Right forelimb (tissue), 1 donor: Measurements from ENCODE around the gene ZFHX2.
A peak's percentile ranks its signal among the peaks of the same experiment; 100 is the strongest.

ENCODE experiments used
- DNase-seq: peaks from one replicate; pipeline ENCODE4 v3.0.0-alpha.2; 2018

Gene ZFHX2

GRCh38 chr14:23559010-23559925 is 7.7 kb upstream of the ZFHX2 start:
- no peak for DNase-seq

- no peak for DNase-seq
Observed at GRCh38 chr14:23558346-23559009, 6.9 kb upstream of the ZFHX2 start.

- no peak for DNase-seq
Observed at GRCh38 chr14:23557946-23558345, 6.4 kb upstream of the ZFHX2 start.

- no peak for DNase-seq
Observed at GRCh38 chr14:23557521-23557920, 6.0 kb upstream of the ZFHX2 start.

- no peak for DNase-seq
Observed at GRCh38 chr14:23556700-23557440, 5.3 kb upstream of the ZFHX2 start.

- peak; percentile 95 for DNase-seq
Observed at GRCh38 chr14:23555882-23556699, 4.5 kb upstream of the ZFHX2 start, which contains the start of gene THTPA. TSS of gene THTPA (plus strand) at chr14:23556271. CDS start at chr14:23556758, 487 bp downstream.

- no peak for DNase-seq
Observed at GRCh38 chr14:23555533-23555881, 3.9 kb upstream of the ZFHX2 start.

GRCh38 chr14:23550812-23551265 is 726 bp downstream of the ZFHX2 start:
- DNase-seq = no peak

GRCh38 chr14:23550131-23550811 is 1.3 kb downstream of the ZFHX2 start:
- DNase-seq = no peak

GRCh38 chr14:23548351-23549318 is 2.9 kb downstream of the ZFHX2 start:
- DNase-seq = no peak

- no peak for DNase-seq
Observed at GRCh38 chr14:23547924-23548323, 3.6 kb downstream of the ZFHX2 start.

GRCh38 chr14:23546450-23547035 is 5.0 kb downstream of the ZFHX2 start:
- DNase-seq = no peak

- no peak for DNase-seq
Observed at GRCh38 chr14:23545740-23546365, 5.7 kb downstream of the ZFHX2 start.

- DNase-seq = no peak
Observed at GRCh38 chr14:23544511-23545447, 6.8 kb downstream of the ZFHX2 start.

- no peak for DNase-seq
Observed at GRCh38 chr14:23543403-23543802, 8.2 kb downstream of the ZFHX2 start.

- no peak for DNase-seq
Observed at GRCh38 chr14:23542261-23542660, 9.3 kb downstream of the ZFHX2 start.

GRCh38 chr14:23540141-23540469 is 11.5 kb downstream of the ZFHX2 start:
- no peak for DNase-seq
